ENCODE data around the gene CTSF.
"Not testable (repeated sequence)": the region's sequence is repeated elsewhere in the genome, so short reads cannot be mapped to it uniquely, and the experiment has no call there.

CTSF gene

GRCh38 chr11:66557733-66558326, 10.6 kb downstream of the CTSF start:
- DNase-seq = no peak

DNA sequence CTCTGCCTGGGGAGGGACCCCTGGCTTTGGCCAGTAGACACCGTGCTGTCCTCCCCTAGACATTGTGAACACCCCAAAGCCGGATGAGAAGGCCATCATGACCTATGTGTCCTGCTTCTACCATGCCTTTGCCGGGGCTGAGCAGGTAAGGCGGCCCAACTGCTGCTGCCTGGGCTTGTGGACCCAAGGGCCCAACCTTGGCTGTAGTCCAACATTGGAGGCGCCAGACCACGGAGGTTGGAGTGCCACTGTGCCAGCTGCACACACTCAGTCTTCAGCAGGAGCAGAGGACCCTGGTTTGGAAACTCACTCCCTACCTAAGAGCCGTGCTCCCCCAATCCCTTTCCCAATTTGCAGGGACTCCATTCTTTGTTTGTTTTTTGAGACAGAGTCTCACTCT, 12.3 kb downstream of the CTSF start:
- DNase-seq = no peak

- no peak for DNase-seq
These were observed 13.0 kb downstream of the CTSF start for GRCh38 chr11:66555416-66555815.

DNA sequence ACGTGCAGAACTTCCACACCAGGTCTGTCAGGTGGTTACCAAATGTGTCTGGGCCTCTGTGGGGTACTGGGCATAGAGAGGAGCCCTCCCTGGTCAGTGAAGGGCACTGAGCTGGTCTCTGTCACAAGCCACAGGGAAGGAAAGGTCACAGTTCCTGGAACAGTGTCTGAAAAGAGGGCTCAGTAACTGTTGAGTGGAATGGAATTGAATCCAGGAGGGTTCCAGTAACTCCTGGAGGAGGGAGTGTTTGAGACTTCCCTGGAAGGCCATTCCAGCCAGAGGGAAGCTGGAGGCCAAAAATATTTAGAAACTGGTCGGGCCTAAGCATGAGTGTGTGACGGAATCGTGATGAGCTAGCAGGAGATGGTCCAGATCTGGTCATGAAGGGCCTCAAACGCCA, 13.8 kb downstream of the CTSF start:
- no peak for DNase-seq

GRCh38 chr11:66550887-66551286, 17.5 kb downstream of the CTSF start:
- no peak for DNase-seq

DNA sequence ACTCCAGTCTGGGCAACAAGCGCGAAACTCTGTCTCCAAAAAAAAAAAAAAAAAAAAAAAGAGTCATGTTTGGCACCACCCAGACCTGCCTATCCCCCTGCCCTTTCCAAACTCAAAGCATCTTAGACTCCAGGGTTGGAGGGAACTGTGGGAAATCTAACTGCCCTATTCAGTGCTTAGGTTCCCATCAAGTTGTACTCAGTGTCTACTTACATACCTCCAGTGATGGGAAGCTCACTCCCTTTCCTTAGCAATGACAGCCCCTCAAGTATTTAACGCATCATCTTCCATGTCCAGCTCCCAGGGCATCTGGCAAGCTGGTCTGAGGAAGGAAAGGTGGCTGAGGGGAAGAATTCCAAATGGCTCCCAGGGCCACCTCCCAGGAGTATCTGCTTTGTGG, 18.7 kb downstream of the CTSF start:
- DNase-seq = no peak

DNA sequence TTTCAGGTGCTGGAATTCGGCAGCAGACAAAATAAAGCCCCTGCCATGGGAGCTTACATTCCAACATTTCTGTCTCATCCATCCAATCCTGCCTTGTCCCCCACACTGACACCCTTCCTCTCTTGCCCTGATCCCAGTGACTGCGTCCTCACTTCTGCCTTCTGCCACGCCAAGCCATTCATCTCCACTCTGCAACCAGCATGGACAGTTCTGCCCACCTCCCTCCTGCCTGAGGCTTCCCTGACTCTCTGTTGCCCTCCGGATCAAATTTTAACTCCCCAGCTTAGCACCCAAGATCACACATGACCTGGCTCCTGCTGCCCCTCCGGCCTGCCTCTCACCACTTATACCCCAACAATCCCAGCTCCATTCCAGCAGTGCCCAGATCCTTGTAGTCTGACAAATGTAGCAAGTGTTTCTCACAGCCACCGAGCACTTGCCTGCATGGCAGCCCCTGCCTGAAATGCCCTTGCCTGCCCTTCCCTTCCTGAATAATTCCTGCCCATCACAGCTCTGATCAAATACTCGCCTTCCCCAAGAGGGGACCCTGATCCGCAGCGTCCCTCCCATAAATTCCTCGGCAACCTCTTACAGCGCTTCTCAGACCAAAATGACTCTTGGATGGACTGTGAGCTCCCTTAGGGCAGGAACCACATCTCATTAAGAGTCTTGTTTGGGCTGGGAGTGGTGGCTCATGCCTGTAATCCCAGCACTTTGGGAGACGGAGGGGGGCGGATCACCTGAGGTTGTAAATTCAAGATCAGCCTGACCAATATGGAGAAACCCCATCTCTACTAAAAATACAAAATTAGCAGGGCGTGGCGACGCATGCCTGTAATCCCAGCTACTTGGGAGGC, 19.4 kb downstream of the CTSF start:
- DNase-seq = no peak

DNA sequence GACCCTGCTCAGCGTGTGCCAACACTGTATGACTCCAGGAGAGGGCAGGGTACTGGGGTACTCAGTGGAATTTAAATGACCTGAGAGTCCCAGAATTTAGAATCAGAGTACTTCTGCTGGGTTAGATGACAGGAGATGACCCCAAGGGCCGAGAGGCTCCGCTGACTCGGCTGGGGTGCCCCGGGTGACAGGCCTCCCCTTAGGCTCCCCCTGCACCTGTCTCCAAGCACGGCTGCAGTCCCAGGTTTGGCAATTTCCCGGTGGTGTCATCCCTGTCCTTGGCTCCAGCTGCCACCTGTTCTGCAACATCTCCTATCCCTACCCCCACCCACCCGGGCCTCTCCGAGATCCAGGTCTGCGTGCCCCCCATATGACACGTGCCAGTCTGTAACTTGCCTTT, 20.4 kb downstream of the CTSF start:
- no peak for DNase-seq

GRCh38 chr11:66547662-66548009, 20.8 kb downstream of the CTSF start:
- DNase-seq = no peak

DNA sequence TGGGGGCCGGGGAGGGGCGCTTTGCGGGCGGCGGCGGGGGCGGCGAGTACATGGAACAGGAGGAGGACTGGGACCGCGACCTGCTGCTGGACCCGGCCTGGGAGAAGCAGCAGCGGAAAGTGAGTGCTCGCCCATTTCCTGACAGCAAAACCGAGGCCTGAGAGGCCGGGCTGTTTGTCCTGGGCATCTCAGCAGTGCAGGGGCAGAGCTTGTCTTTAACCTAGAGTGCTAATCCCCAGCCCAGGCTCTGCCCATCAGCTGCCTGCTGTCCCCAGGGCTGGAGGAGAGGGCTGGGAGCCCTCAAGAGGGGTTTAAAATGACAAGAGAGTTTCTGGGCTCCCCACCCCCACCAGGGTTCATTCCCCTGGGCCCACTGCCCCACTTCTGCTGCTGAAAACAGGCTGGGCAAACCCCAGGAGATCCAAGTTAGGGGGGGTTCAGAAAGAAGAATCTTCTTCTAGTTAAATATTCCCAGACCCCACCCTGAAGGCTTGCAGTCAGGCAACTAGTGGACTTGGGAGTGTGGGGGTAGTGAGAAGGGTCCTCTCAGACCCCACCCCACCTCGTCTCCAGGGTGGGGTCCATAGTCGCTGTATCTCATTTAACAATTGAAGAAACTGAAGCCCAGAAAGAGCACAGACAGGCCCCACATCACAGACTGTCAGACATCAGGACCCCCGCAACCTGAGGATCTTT, 21.3 kb downstream of the CTSF start:
- no peak for DNase-seq

DNA sequence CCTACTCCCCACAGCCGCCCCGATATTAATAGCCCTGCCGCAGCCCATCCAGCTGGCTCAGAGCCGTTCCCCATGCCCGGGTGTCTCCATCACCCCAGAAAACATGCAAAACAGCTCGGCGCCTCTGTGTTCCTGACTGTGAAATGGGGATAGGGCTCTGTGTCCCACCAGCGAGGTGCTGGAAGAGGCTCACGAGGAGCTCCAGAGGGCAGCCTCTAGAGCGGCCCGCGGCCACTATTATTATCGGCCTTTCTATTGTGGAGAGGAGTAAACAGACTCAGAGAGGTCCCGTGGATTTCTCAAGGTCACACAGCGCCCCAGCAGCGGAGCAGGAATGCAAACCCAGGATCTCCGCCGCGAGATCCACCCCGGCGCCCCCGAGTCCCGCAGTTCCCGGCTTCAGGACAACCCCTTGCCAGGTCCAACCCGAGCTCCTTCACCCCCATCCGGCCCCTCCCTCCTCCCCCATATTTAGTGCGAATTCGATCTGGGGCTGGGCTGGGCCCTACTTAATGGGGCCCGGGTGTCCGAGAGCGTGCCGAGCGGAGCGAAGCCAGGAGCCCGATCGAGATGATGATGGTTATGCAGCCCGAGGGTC, 21.9 kb downstream of the CTSF start, which contains the start of gene ACTN3:
Gene ACTN3 (plus strand): TSS at position 536 of the 598 bp plus-strand sequence. CDS start 35 bp downstream, at position 571.
- DNase-seq = no peak

- DNase-seq = peak; percentile 95
These were observed 22.6 kb downstream of the CTSF start, which contains the start of gene ZDHHC24 for GRCh38 chr11:66545701-66546367. Gene ZDHHC24 (minus strand): TSS chr11:66546048. CDS start chr11:66546003, 45 bp downstream.

- not testable (repeated sequence) for DNase-seq
These were observed 23.5 kb downstream of the CTSF start for GRCh38 chr11:66544952-66545351.

GRCh38 chr11:66543263-66544107, 24.9 kb downstream of the CTSF start:
- no peak for DNase-seq

GRCh38 chr11:66542362-66542761, 26.0 kb downstream of the CTSF start:
- no peak for DNase-seq

DNA sequence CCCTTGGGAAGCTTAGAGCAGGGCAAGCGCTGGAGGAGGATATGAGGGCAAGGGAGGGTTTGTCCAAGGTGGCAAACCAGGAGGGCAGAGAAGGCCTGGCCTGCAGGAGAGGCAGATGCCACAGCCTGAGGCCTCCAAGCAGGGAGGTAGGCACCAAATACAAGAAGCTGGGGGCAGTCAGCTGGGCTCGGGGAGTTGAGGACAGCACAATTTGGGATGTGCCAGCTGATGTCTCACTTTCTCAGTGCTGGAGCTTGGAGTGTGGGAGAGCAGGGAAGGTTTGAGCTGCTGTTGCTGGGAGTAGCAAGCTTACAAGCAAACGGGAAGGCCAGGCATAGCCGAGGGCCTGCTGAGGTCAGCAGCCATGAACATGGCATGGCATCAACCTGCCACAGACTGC, 26.5 kb downstream of the CTSF start:
- no peak for DNase-seq

- DNase-seq = not testable (repeated sequence)
These were observed 27.8 kb downstream of the CTSF start for GRCh38 chr11:66540598-66540997.

DNA sequence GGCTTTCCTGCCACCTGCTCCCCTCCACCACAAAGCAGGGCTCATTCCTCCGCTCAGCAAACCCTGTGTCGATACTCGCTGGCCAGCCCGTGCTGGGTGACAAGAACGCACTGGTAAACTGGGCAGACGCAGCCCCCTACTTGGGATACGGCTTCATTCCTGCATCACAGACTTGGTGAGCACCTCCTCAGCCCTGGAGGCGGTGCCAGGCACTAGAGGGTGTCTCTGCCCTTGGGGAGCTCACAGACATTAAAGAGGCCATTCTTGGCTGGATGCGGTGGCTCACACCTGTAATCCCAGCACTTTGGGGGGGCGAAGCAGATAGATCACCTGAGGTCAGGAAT, 28.6 kb downstream of the CTSF start:
- no peak for DNase-seq

GRCh38 chr11:66539170-66539869, 29.1 kb downstream of the CTSF start:
- no peak for DNase-seq

GRCh38 chr11:66532784-66533183, 35.6 kb downstream of the CTSF start:
- no peak for DNase-seq

DNA sequence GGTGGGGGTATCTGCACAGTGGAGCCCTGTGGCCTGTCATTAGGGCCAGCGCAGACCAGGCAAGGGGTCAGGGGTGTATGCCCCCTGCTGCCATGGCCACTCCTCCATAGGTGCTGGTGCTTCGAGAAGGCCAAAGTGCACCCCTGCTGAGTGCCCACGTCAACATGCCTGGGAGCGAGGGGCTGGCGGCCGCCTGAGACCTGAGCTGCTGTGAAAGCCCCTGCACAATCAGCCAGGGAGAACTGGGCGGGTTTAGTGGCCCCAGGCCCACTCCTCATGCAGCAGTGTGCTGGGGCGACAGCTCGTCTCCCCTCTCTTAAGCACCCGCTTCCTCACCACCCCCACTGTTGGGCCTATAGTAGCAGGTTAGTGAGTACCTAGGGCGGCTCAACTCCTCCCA, 36.6 kb downstream of the CTSF start:
- DNase-seq = no peak
